Neural cell (in vitro differentiated cells): ENCODE measurements around the gene SLC5A4. TPM values are rescaled to one million over a fixed set of nuclear protein-coding genes. Genes with fewer than 3 reads are reported as not detected.
"Not testable (repeated sequence)": the region's sequence is repeated elsewhere in the genome, so short reads cannot be mapped to it uniquely, and the experiment has no call there.

Experiments used
- H2AFZ ChIP-seq: fragments of 200-600, 300-800 bp; sonication (generic), shearing (Covaris generic); 2 replicates; pipeline ENCODE4 v1.6.0; 2014; ENCODE audit warnings: low read depth, mild to moderate bottlenecking, antibody characterized with exemption, low read length, moderate library complexity
- H3F3A ChIP-seq: fragments of 200-600 bp; shearing (Covaris generic); 2 replicates; pipeline ENCODE4 v1.6.1; 2016; ENCODE audit warnings: mild to moderate bottlenecking, moderate library complexity, mixed read lengths, antibody characterized with exemption, low read length; ENCODE audit not compliant: insufficient read depth, poor library complexity, severe bottlenecking
- H3K27ac ChIP-seq: fragments of 200-600, 300-800 bp; sonication (generic), shearing (Covaris generic); 2 replicates; pipeline ENCODE4 v1.5.1; 2014; ENCODE audit warnings: mild to moderate bottlenecking, low read length, moderate library complexity
- H3K27me3 ChIP-seq: fragments of 300-800, 200-600 bp; sonication (generic), shearing (Covaris generic); 2 replicates; pipeline ENCODE4 v1.6.0; 2014; ENCODE audit warnings: mild to moderate bottlenecking, low read depth, low read length, moderate library complexity; ENCODE audit not compliant: insufficient read depth
- H3K36me3 ChIP-seq: fragments of 300-800, 200-600 bp; sonication (generic), shearing (Covaris generic); 2 replicates; pipeline ENCODE4 v1.5.1; 2014; ENCODE audit warnings: mild to moderate bottlenecking, antibody characterized with exemption, low read length, moderate library complexity; ENCODE audit not compliant: insufficient read depth
- H3K4me2 ChIP-seq: fragments of 300-800, 200-600 bp; sonication (generic), shearing (Covaris generic); 2 replicates; pipeline ENCODE4 v1.6.0; 2014; ENCODE audit warnings: mild to moderate bottlenecking, low read length
- H3K4me3 ChIP-seq: fragments of 300-800, 200-600 bp; sonication (generic), shearing (Covaris generic); 2 replicates; pipeline ENCODE4 v1.5.1; 2014; ENCODE audit warnings: mild to moderate bottlenecking, low read length, moderate library complexity
- H3K79me2 ChIP-seq: fragments of 200-600 bp; shearing (Covaris generic); replicated peaks from 2 replicates; pipeline ENCODE4 v1.6.0; 2014; ENCODE audit warnings: mild to moderate bottlenecking, low read length, moderate library complexity; ENCODE audit not compliant: insufficient read depth
- H3K9ac ChIP-seq: fragments of 300-800, 200-600 bp; sonication (generic), shearing (Covaris generic); 2 replicates; pipeline ENCODE4 v1.6.1; 2016; ENCODE audit warnings: mild to moderate bottlenecking, low read length, mixed read lengths
- H3K9me2 ChIP-seq: fragments of 200-600 bp; shearing (Covaris generic); 2 replicates; pipeline ENCODE4 v1.6.1; 2016; ENCODE audit warnings: mild to moderate bottlenecking, low read length, mixed read lengths; ENCODE audit not compliant: insufficient read depth
- H3K9me3 ChIP-seq: fragments of 200-600, 300-800 bp; sonication (generic), shearing (Covaris generic); 2 replicates; pipeline ENCODE4 v1.6.1; 2016; ENCODE audit warnings: mild to moderate bottlenecking, mixed run types, low read length, moderate library complexity, mixed read lengths
- H4K20me1 ChIP-seq: fragments of 200-600 bp; shearing (Covaris generic); 2 replicates; pipeline ENCODE4 v1.6.1; 2016; ENCODE audit warnings: mild to moderate bottlenecking, mixed run types; ENCODE audit not compliant: insufficient read depth
- CTCF ChIP-seq: fragments of 450-650 bp; IDR thresholded peaks from 2 replicates; pipeline ENCODE4 v1.5.1; 2014; ENCODE audit warnings: antibody characterized with exemption, mild to moderate bottlenecking, moderate library complexity; ENCODE audit not compliant: poor library complexity, severe bottlenecking
- EP300 ChIP-seq: fragments of 450-650 bp; conservative IDR thresholded peaks from 2 replicates; pipeline ENCODE4 v1.6.1; 2014; ENCODE audit warnings: antibody characterized with exemption, mild to moderate bottlenecking, moderate library complexity; ENCODE audit not compliant: poor library complexity, severe bottlenecking
- EZH2 ChIP-seq: fragments of 200-600, 300-800 bp; shearing (Covaris generic), sonication (generic); IDR thresholded peaks from 2 replicates; pipeline ENCODE4 v1.6.1; 2014; ENCODE audit warnings: antibody characterized with exemption, low read length, borderline replicate concordance, mild to moderate bottlenecking; ENCODE audit not compliant: insufficient read depth, poor library complexity, severe bottlenecking
- MXI1 ChIP-seq: fragments of 450-650 bp; conservative IDR thresholded peaks from 2 replicates; pipeline ENCODE4 v1.6.1; 2014; ENCODE audit warnings: antibody characterized with exemption, mild to moderate bottlenecking; ENCODE audit not compliant: poor library complexity, severe bottlenecking
- POLR2AphosphoS5 ChIP-seq: IDR thresholded peaks from 2 replicates; pipeline ENCODE4 v1.6.1; 2012
- RAD21 ChIP-seq: fragments of 450-650 bp; conservative IDR thresholded peaks from 2 replicates; pipeline ENCODE4 v1.6.1; 2014; ENCODE audit warnings: antibody characterized with exemption, mild to moderate bottlenecking, moderate library complexity
- REST ChIP-seq: IDR thresholded peaks from 2 replicates; pipeline ENCODE4 v1.6.1; 2012; ENCODE audit warnings: borderline replicate concordance
- SMC3 ChIP-seq: fragments of 450-650 bp; conservative IDR thresholded peaks from 2 replicates; pipeline ENCODE4 v1.6.1; 2014; ENCODE audit warnings: antibody characterized with exemption, mild to moderate bottlenecking, moderate library complexity; ENCODE audit not compliant: poor library complexity
- TAF1 ChIP-seq: IDR thresholded peaks from 2 replicates; pipeline ENCODE4 v1.6.1; 2012; ENCODE audit warnings: low read depth
- polyA plus RNA-seq: library from polyadenylated mRNA; depleted of rRNA; stranded (reverse); fragments of >200 nt; gene quantifications from 2 replicates; pipeline ENCODE4 v1.2.3, GENCODE V29; 2014

The SLC5A4 gene
- polyA plus RNA-seq, 1 donor from 2014 or later: not detected

- TF ChIP-seq TAF1 (no peak), MXI1 (no peak), EP300 (no peak)
- Histone ChIP-seq H3K4me2 (no peak overlapping the region), H3K79me2 (no peaks in the 10 kb centered on the region), H3K36me3 (no peaks in the 10 kb centered on the region), H4K20me1 (no peaks in the 10 kb centered on the region), H3F3A (peaks cover 6% of the 10 kb centered on the region), H2AFZ (no peak overlapping the region), H3K27me3 (peaks cover 27% of the 10 kb centered on the region), H3K9me2 (no peaks in the 10 kb centered on the region), H3K9me3 (no peaks in the 10 kb centered on the region), H3K9ac (no peak overlapping the region), H3K27ac (no peak overlapping the region), H3K4me3 (no peak overlapping the region)
Observed at GRCh38 chr22:32200752-32201151, 54.4 kb downstream of the SLC5A4 start.

GRCh38 chr22:32199961-32200360 lies 55.2 kb downstream of the SLC5A4 start:
- Histone ChIP-seq H3K4me3 (no peak overlapping the region), H2AFZ (no peak overlapping the region), H4K20me1 (no peaks in the 10 kb centered on the region), H3K27me3 (peaks cover 27% of the 10 kb centered on the region), H3K9ac (no peak overlapping the region), H3K27ac (no peak overlapping the region), H3K9me2 (no peaks in the 10 kb centered on the region), H3K9me3 (no peaks in the 10 kb centered on the region), H3K79me2 (no peaks in the 10 kb centered on the region), H3K36me3 (no peaks in the 10 kb centered on the region), H3F3A (peaks cover 6% of the 10 kb centered on the region), H3K4me2 (no peak overlapping the region)
- no peak for TF ChIP-seq CTCF
- no peak for TF ChIP-seq SMC3
- TF ChIP-seq POLR2AphosphoS5: no peak
- TF ChIP-seq MXI1: no peak
- no peak for TF ChIP-seq EZH2
- no peak for TF ChIP-seq EP300
- no peak for TF ChIP-seq REST
- no peak for TF ChIP-seq TAF1
- TF ChIP-seq RAD21: no peak

GRCh38 chr22:32199341-32199740 lies 55.8 kb downstream of the SLC5A4 start:
- no peaks in the 10 kb centered on the region for H4K20me1 ChIP-seq
- H3K36me3 ChIP-seq: no peaks in the 10 kb centered on the region
- H3K4me3 ChIP-seq: no peak overlapping the region
- no peak overlapping the region for H3K27ac ChIP-seq
- no peaks in the 10 kb centered on the region for H3K79me2 ChIP-seq
- H3K4me2 ChIP-seq: no peak overlapping the region
- no peaks in the 10 kb centered on the region for H3K9me3 ChIP-seq
- peaks cover 4% of the 10 kb centered on the region for H3F3A ChIP-seq
- H3K9ac ChIP-seq: no peak overlapping the region
- H3K9me2 ChIP-seq: no peaks in the 10 kb centered on the region
- peaks cover 27% of the 10 kb centered on the region for H3K27me3 ChIP-seq
- TF ChIP-seq MXI1: no peak
- TF ChIP-seq POLR2AphosphoS5: no peak
- no peak for TF ChIP-seq EP300
- TF ChIP-seq CTCF: no peak
- no peak for TF ChIP-seq TAF1
- no peak overlapping the region for H2AFZ ChIP-seq

GRCh38 chr22:32197553-32198226 lies 57.5 kb downstream of the SLC5A4 start:
- H3K4me2 ChIP-seq: not testable (repeated sequence)

More at GRCh38 chr22:32197553-32198226, 57.5 kb downstream of the SLC5A4 start:
- not testable (repeated sequence) for H3K9me2 ChIP-seq, H3K36me3 ChIP-seq, H3K79me2 ChIP-seq, H2AFZ ChIP-seq, H3K27ac ChIP-seq, H3K4me3 ChIP-seq, H3K9ac ChIP-seq, H4K20me1 ChIP-seq, H3K9me3 ChIP-seq, H3F3A ChIP-seq
- peaks cover 15% of the 10 kb centered on the region for H3K27me3 ChIP-seq
